CD4-positive, alpha-beta T cell treated with Interleukin-2 at 100 ng/mL for 4 hours (primary cell): ENCODE measurements around the gene YPEL5.
"Not testable (repeated sequence)": the region's sequence is repeated elsewhere in the genome, so short reads cannot be mapped to it uniquely, and the experiment has no call there.

ENCODE experiments used
- DNase-seq: peaks from one replicate; pipeline ENCODE4 v3.0.0-alpha.2; 2020; ENCODE audit warnings: low spot score

YPEL5 gene

GRCh38 chr2:30139131-30139870, 7.5 kb upstream of the YPEL5 start:
- peak; percentile 16 for DNase-seq

- DNase-seq, result no peak
Measured at GRCh38 chr2:30141136-30141535, 5.7 kb upstream of the YPEL5 start.

- DNase-seq, result no peak
Measured at GRCh38 chr2:30144260-30144659, 2.5 kb upstream of the YPEL5 start.

- DNase-seq, result not testable (repeated sequence)
Measured at GRCh38 chr2:30144951-30145350, 1.9 kb upstream of the YPEL5 start.

- no peak for DNase-seq
Measured at GRCh38 chr2:30145826-30146336, 926 bp upstream of the YPEL5 start.

- peak; percentile 28 for DNase-seq
Measured at GRCh38 chr2:30147196-30147714, 448 bp downstream of the YPEL5 start.

GRCh38 chr2:30147715-30148610, 1.2 kb downstream of the YPEL5 start:
- DNase-seq, result peak; percentile 78

GRCh38 chr2:30148850-30149249, 2.0 kb downstream of the YPEL5 start:
- DNase-seq, result no peak

GRCh38 chr2:30149513-30149912, 2.7 kb downstream of the YPEL5 start:
- no peak for DNase-seq

GRCh38 chr2:30149976-30150375, 3.2 kb downstream of the YPEL5 start:
- no peak for DNase-seq

GRCh38 chr2:30150786-30151185, 4.0 kb downstream of the YPEL5 start:
- no peak for DNase-seq

- no peak for DNase-seq
Measured at GRCh38 chr2:30152385-30152784, 5.6 kb downstream of the YPEL5 start.

GRCh38 chr2:30155202-30155601, 8.4 kb downstream of the YPEL5 start:
- no peak for DNase-seq

GRCh38 chr2:30155889-30156658, 9.3 kb downstream of the YPEL5 start:
- no peak for DNase-seq

GRCh38 chr2:30157616-30158015, 10.8 kb downstream of the YPEL5 start:
- DNase-seq, result peak; percentile 46

GRCh38 chr2:30159766-30160165, 13.0 kb downstream of the YPEL5 start:
- DNase-seq, result no peak

GRCh38 chr2:30161929-30162706, 15.3 kb downstream of the YPEL5 start:
- no peak for DNase-seq

- no peak for DNase-seq
Measured at GRCh38 chr2:30162806-30163205, 16.0 kb downstream of the YPEL5 start.

- no peak for DNase-seq
Measured at GRCh38 chr2:30164131-30164925, 17.5 kb downstream of the YPEL5 start.

GRCh38 chr2:30165050-30165520, 18.3 kb downstream of the YPEL5 start:
- DNase-seq, result peak; percentile 80
